Endothelial cell of umbilical vein (primary cell): ENCODE results near the gene TTC34. TPM values are rescaled to one million over a fixed set of nuclear protein-coding genes. Genes with fewer than 3 reads are reported as not detected.

Source experiments
- BruUV-seq: library from RNA; stranded (reverse); fragments of 400-500 nt; replicated peaks from 2 replicates; lab custom pipeline; 2021; lab: Mats Ljungman, UMichigan
- CTCF ChIA-PET: fragments of 300-600, 350-600 bp; sonication (Branson Sonifier 250); formaldehyde crosslinking; loops from one replicate; lab custom pipeline; 2021; ENCODE audit warnings: antibody characterized with exemption, inconsistent platforms; lab: Charles Lee
- POLR2A ChIA-PET: fragments of 300-600, 350-600 bp; sonication (Branson Sonifier 250); formaldehyde crosslinking; loops from one replicate; lab custom pipeline; 2021; ENCODE audit warnings: antibody characterized with exemption, inconsistent platforms; lab: Charles Lee
- DNase-seq: peaks from one replicate; pipeline ENCODE4 v3.0.0-alpha.2; 2011; ENCODE audit warnings: low read depth, low spot score
- FAIRE-seq: peaks from 2 replicates; lab custom pipeline; 2011; peaks lifted over from hg19 to GRCh38; lab: Jason Lieb, UNC
- H2AFZ ChIP-seq: 2 replicates; pipeline ENCODE4 v1.6.0; 2012; ENCODE audit warnings: low read depth, low read length, control low read depth, inconsistent platforms
- H3K27ac ChIP-seq: 2 replicates; pipeline ENCODE4 v1.5.1; 2011; ENCODE audit warnings: low read depth, mild to moderate bottlenecking, control low read depth, low read length, moderate library complexity; ENCODE audit not compliant: insufficient read depth
- H3K27me3 ChIP-seq, 2 experiments: 2 replicates each; pipeline versions ENCODE4 v1.6.0 to v1.6.1; 2011; ENCODE audit warnings: low read length in 2 of 2, mixed read lengths in 1 of 2; ENCODE audit not compliant: control insufficient read depth in 2 of 2, insufficient read depth in 2 of 2
- H3K36me3 ChIP-seq, 2 experiments: 2 replicates in 1 of 2; 3 replicates in 1 of 2; pipeline ENCODE4 v1.5.1; 2011; ENCODE audit warnings: low read length in 2 of 2, mild to moderate bottlenecking in 1 of 2, moderate library complexity in 1 of 2; ENCODE audit not compliant: control insufficient read depth in 2 of 2, insufficient read depth in 2 of 2; ENCODE audit errors: extremely low read depth in 1 of 2
- H3K4me1 ChIP-seq: 3 replicates; pipeline ENCODE4 v1.5.1; 2011; ENCODE audit warnings: mild to moderate bottlenecking, low read length; ENCODE audit not compliant: control insufficient read depth, insufficient read depth; ENCODE audit errors: extremely low read depth
- H3K4me2 ChIP-seq: 2 replicates; pipeline ENCODE4 v1.6.1; 2011; ENCODE audit warnings: low read length, control low read depth, mixed read lengths; ENCODE audit not compliant: insufficient read depth
- H3K4me3 ChIP-seq, 3 experiments: fragments of 200-600 bp in 1 of 3; sonication (generic), shearing (Covaris generic) in 1 of 3; replicated peaks in 1 of 3; 2 replicates each; pipeline ENCODE4 v1.5.1; 2011 to 2016; ENCODE audit warnings: control low read depth in 3 of 3, low read length in 3 of 3, mild to moderate bottlenecking in 2 of 3, inconsistent platforms in 1 of 3, low read depth in 1 of 3, moderate library complexity in 1 of 3; ENCODE audit not compliant: insufficient read depth in 1 of 3
- H3K79me2 ChIP-seq: 2 replicates; pipeline ENCODE4 v1.6.0; 2012; ENCODE audit warnings: low read length, inconsistent platforms; ENCODE audit not compliant: control insufficient read depth, insufficient read depth
- H3K9ac ChIP-seq: replicated peaks from 2 replicates; pipeline ENCODE3; 2011; ENCODE audit warnings: low read length, control low read depth; ENCODE audit not compliant: insufficient read depth; ENCODE audit errors: extremely low read depth
- H3K9me1 ChIP-seq: replicated peaks from 3 replicates; pipeline ENCODE4 v1.6.0; 2011; ENCODE audit warnings: mild to moderate bottlenecking, low read length; ENCODE audit not compliant: control insufficient read depth, insufficient read depth; ENCODE audit errors: extremely low read depth
- H3K9me3 ChIP-seq: replicated peaks from 2 replicates; pipeline ENCODE4 v1.5.1; 2012; ENCODE audit warnings: low read length, inconsistent platforms; ENCODE audit not compliant: control insufficient read depth, insufficient read depth
- H4K20me1 ChIP-seq: replicated peaks from 2 replicates; pipeline ENCODE3; 2011; ENCODE audit warnings: mild to moderate bottlenecking, low read length; ENCODE audit not compliant: control insufficient read depth, insufficient read depth; ENCODE audit errors: extremely low read depth
- CTCF ChIP-seq, 2 donors: IDR thresholded peaks; 1 replicate in 1 of 2; 2 replicates in 1 of 2; pipeline ENCODE4 v1.5.1; 2011; ENCODE audit warnings: low read length in 2 of 2, mild to moderate bottlenecking in 2 of 2, moderate library complexity in 2 of 2, control low read depth in 1 of 2, inconsistent platforms in 1 of 2, low read depth in 1 of 2; ENCODE audit not compliant: insufficient read depth in 1 of 2; ENCODE audit errors: extremely low read depth in 1 of 2
- EZH2 ChIP-seq: IDR thresholded peaks from 2 replicates; pipeline ENCODE4 v1.6.1; 2012; ENCODE audit warnings: borderline replicate concordance, low read depth, mild to moderate bottlenecking, moderate library complexity, low read length, inconsistent platforms; ENCODE audit not compliant: severe bottlenecking
- FOS ChIP-seq: IDR thresholded peaks from 2 replicates; pipeline ENCODE4 v1.6.1; 2011; ENCODE audit warnings: mild to moderate bottlenecking, low read length, moderate library complexity, borderline replicate concordance; ENCODE audit not compliant: insufficient read depth
- GATA2 ChIP-seq: IDR thresholded peaks from 2 replicates; pipeline ENCODE4 v1.7.0; 2011; ENCODE audit warnings: low read depth, mild to moderate bottlenecking, moderate library complexity, mixed read lengths, low read length; ENCODE audit not compliant: insufficient read length, insufficient read depth
- JUN ChIP-seq: IDR thresholded peaks from 2 replicates; pipeline ENCODE4 v1.6.1; 2011; ENCODE audit warnings: borderline replicate concordance, low read depth; ENCODE audit not compliant: insufficient read length, insufficient read depth
- MAX ChIP-seq: IDR thresholded peaks from 2 replicates; pipeline ENCODE4 v1.6.1; 2011; ENCODE audit not compliant: insufficient read depth, insufficient read length
- MYC ChIP-seq: IDR thresholded peaks from one replicate; pipeline ENCODE4 v1.6.1; 2011; ENCODE audit warnings: mild to moderate bottlenecking, low read depth, low read length
- POLR2A ChIP-seq: IDR thresholded peaks from 2 replicates; pipeline ENCODE4 v1.6.1; 2012; ENCODE audit warnings: low read depth, mild to moderate bottlenecking, control low read depth, low read length
- POLR2AphosphoS5 ChIP-seq: IDR thresholded peaks from 2 replicates; pipeline ENCODE4 v1.6.1; 2012; ENCODE audit warnings: low read depth, mild to moderate bottlenecking, control low read depth, low read length, moderate library complexity; ENCODE audit not compliant: insufficient read depth
- dilution Hi-C: fragments of 300-500 bp; cut with MboI; formaldehyde crosslinking; loops from one replicate; pipeline ENCODE4 v1.15.0; 2019; ENCODE audit warnings: low sequenced_read_pairs; ENCODE audit not compliant: extremely low pct_ligation_motif_present
- intact Hi-C: fragments of 100-400 bp; cut with micrococcal nuclease; formaldehyde crosslinking; loops from one replicate; pipeline ENCODE4 v1.10.0; 2022
- polyA plus RNA-seq, 4 experiments: library from polyadenylated mRNA; depleted of rRNA in 3 of 4; stranded (reverse) in 3 of 4; unstranded in 1 of 4; fragments of >200 nt; gene quantifications; 2 replicates each; pipeline versions ENCODE4 v1.2.1 to v1.2.3, GENCODE V29; 2011 to 2012; ENCODE audit warnings: missing spikeins in 1 of 4
- total RNA-seq: library from RNA; stranded (reverse); gene quantifications from 2 replicates; pipeline ENCODE4 v1.2.3, GENCODE V29; 2021

Gene TTC34
- total and polyA plus RNA-seq, 2 donors (not counting 3 experiments of a cell fraction or from before 2014, with no cell fraction given), result 0.08 to 0.77 TPM

GRCh38 chr1:2592672-2593071 is 208.8 kb downstream of the TTC34 start:
- TF ChIP-seq POLR2A (no peak), POLR2AphosphoS5 (no peak), GATA2 (no peak), FOS (no peak), EZH2 (no peak), CTCF (IDR thresholded peaks at IDR 0.05; ENCODE audit: extremely low read depth in 1 of 2, insufficient read depth in 1 of 2, low read depth in 1 of 2, low read length in 2 of 2) (no peak), JUN (no peak), MAX (no peak), MYC (no peak)
- Histone ChIP-seq H2AFZ (peak overlapping the region; percentile 5), H3K79me2 (no peaks in the 10 kb centered on the region), H3K4me3 (no peak overlapping the region), H3K4me1 (peaks cover 8% of the 10 kb centered on the region), H3K9ac (no peak overlapping the region), H4K20me1 (no peaks in the 10 kb centered on the region), H3K4me2 (no peak overlapping the region), H3K36me3 (peaks cover 3% of the 10 kb centered on the region in 2 experiments), H3K27ac (no peak overlapping the region), H3K9me3 (no peaks in the 10 kb centered on the region), H3K27me3 (no peaks in the 10 kb centered on the region), H3K9me1 (no peaks in the 10 kb centered on the region)
- intact Hi-C loops, result no loop called here
- POLR2A ChIA-PET, result no interaction called here
- dilution Hi-C loops, result no loop called here
- BruUV-seq, result no TSS peak
- FAIRE-seq (no peak), DNase-seq (no peak)
- CTCF ChIA-PET, result no interaction called here
